Upper lobe of right lung (tissue), 1 donor: ENCODE data around the gene ITSN2. TPM values are rescaled to one million over a fixed set of nuclear protein-coding genes. Genes with fewer than 3 reads are reported as not detected.

ENCODE experiments used
- ATAC-seq: fragments of 200-7000 bp; cut with Tn5 transposase; one replicate; pipeline ENCODE4 v1.9.1; 2020; ENCODE audit warnings: mild to moderate bottlenecking, moderate library complexity
- DNase-seq: peaks from one replicate; pipeline ENCODE4 v3.0.0-alpha.2; 2020
- H3K27ac ChIP-seq: fragments of 200-600 bp; one replicate; pipeline ENCODE4 v1.8.0; 2022
- H3K27me3 ChIP-seq: fragments of 200-600 bp; one replicate; pipeline ENCODE4 v1.8.0; 2022; ENCODE audit warnings: mild to moderate bottlenecking
- H3K36me3 ChIP-seq: fragments of 200-600 bp; one replicate; pipeline ENCODE4 v1.8.0; 2022
- H3K4me1 ChIP-seq: fragments of 200-600 bp; one replicate; pipeline ENCODE4 v1.8.0; 2022
- H3K4me3 ChIP-seq: fragments of 200-600 bp; one replicate; pipeline ENCODE4 v1.8.0; 2022; ENCODE audit warnings: mild to moderate bottlenecking
- H3K9me3 ChIP-seq: fragments of 200-600 bp; one replicate; pipeline ENCODE4 v1.8.0; 2022
- CTCF ChIP-seq: fragments of 200-600 bp; IDR thresholded peaks from one replicate; pipeline ENCODE4 v1.8.0; 2022; ENCODE audit warnings: antibody characterized with exemption
- intact Hi-C: fragments of 100-400 bp; cut with DNase I; formaldehyde crosslinking; loops from one replicate; pipeline ENCODE4 v1.11.0; 2022
- total RNA-seq: library from RNA; stranded (reverse); fragmentation: NEBNext Ultra II Directional; extraction: Animal tissue kit (Norgen Biotek cat#: 25700); gene quantifications from one replicate; pipeline ENCODE4 v1.2.1, GENCODE V29; 2021
- donor health status: DM: no; HTN: yes; CAD: no; lungs with severe emphysema.

The ITSN2 gene
- total RNA-seq, 1 donor from 2014 or later, result 104 TPM

- intact Hi-C loops, result no loop called here
- no peaks in the 10 kb centered on the region for H3K4me1 ChIP-seq
- H3K36me3 ChIP-seq, result peaks cover 71% of the 10 kb centered on the region
- H3K9me3 ChIP-seq, result no peaks in the 10 kb centered on the region
- no peak overlapping the region for H3K27ac ChIP-seq
- no peaks in the 10 kb centered on the region for H3K27me3 ChIP-seq
- H3K4me3 ChIP-seq, result no peak overlapping the region
- DNase-seq (no peak), ATAC-seq (no peak)
- TF ChIP-seq CTCF, result no peak
Measured at GRCh38 chr2:24220554-24221291, 139.6 kb downstream of the ITSN2 start.

DNA sequence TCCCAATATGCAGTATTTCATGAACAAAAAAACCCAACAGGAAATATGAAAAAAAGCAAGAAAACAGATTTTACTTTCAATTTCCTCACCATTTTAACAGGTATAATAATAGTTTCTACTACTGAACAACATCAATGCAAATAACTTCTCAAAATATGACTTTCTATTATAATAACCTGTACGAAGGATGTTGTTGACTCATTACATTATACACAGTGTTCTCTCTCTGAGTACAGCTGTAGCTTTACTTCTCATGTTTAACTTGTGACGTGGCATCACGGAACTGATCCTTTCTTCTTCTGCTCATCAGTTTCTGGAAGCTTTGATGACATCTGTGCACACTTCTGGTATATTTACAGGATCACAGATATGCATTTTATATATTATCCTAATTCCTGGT, 145.5 kb downstream of the ITSN2 start:
- no peak overlapping the region for H3K27ac ChIP-seq
- no peak for TF ChIP-seq CTCF
- no peaks in the 10 kb centered on the region for H3K4me1 ChIP-seq
- H3K27me3 ChIP-seq, result no peaks in the 10 kb centered on the region
- ATAC-seq (no peak), DNase-seq (no peak)
- intact Hi-C loops, result no loop called here
- H3K4me3 ChIP-seq, result no peak overlapping the region
- peaks cover 95% of the 10 kb centered on the region for H3K36me3 ChIP-seq
- no peaks in the 10 kb centered on the region for H3K9me3 ChIP-seq

DNA sequence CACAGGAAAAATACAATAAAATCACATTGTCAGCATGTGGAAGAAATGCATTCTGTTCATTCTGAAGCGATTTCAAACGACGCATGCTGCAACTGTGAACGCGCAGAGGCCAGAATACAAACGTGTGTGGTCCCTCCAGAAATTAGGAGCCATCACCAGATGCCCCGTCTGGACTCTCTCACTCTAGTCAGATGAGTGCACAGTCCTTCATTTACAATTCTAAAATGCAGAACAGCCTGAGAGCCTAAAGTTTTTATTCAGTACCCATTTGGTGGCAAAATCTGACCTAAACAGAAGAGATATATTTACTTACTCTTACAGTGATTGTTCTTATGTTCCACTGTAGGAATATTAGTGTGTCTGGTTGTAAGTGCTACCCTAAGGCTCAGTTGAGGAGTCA, 148.9 kb downstream of the ITSN2 start:
- Histone ChIP-seq H3K9me3 (no peaks in the 10 kb centered on the region), H3K27ac (no peak overlapping the region), H3K4me3 (no peak overlapping the region), H3K27me3 (no peaks in the 10 kb centered on the region), H3K4me1 (no peaks in the 10 kb centered on the region), H3K36me3 (peaks cover 88% of the 10 kb centered on the region)
- DNase-seq (no peak), ATAC-seq (no peak)
- intact Hi-C loops, result no loop called here
- TF ChIP-seq CTCF, result no peak

DNA sequence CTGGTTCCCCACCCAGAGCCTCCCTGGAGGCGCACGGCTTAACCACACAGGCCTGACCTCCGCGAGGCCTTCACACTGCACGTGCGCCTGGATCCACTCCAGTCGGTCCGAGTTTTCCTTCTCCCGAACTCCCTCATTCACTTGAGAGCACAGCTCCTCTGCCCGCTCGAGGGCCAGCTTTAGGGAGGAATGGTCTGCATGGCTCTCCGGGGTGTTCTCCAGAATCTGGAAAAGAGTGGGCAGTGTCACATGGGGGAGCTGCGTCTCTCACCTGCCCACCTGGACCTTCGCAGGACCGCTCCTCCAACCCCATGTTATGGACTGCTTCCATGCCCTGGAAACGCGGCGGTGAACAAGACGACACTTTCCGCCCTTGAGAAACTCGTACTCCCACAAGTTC, 149.6 kb downstream of the ITSN2 start:
- Histone ChIP-seq H3K9me3 (no peaks in the 10 kb centered on the region), H3K36me3 (peaks cover 88% of the 10 kb centered on the region), H3K27me3 (no peaks in the 10 kb centered on the region), H3K4me3 (no peak overlapping the region), H3K4me1 (no peaks in the 10 kb centered on the region), H3K27ac (no peak overlapping the region)
- intact Hi-C loops, result no loop called here
- ATAC-seq, result no peak
- no peak for DNase-seq
- no peak for TF ChIP-seq CTCF

GRCh38 chr2:24210106-24210455, 150.3 kb downstream of the ITSN2 start:
- intact Hi-C loops, result no loop called here
- no peaks in the 10 kb centered on the region for H3K27me3 ChIP-seq
- ATAC-seq, result no peak
- DNase-seq, result no peak
- no peaks in the 10 kb centered on the region for H3K4me1 ChIP-seq
- TF ChIP-seq CTCF, result no peak
- H3K36me3 ChIP-seq, result peaks cover 89% of the 10 kb centered on the region
- no peaks in the 10 kb centered on the region for H3K9me3 ChIP-seq
- no peak overlapping the region for H3K4me3 ChIP-seq
- no peak overlapping the region for H3K27ac ChIP-seq
